ENCODE results near the gene SYNM.
"Not testable (repeated sequence)": the region's sequence is repeated elsewhere in the genome, so short reads cannot be mapped to it uniquely, and the experiment has no call there.

SYNM gene

GRCh38 chr15:99104788-99105513, at the start of gene SYNM:
Gene SYNM, plus strand, starts transcription at chr15:99105080. Its CDS starts 120 bp downstream, at chr15:99105200.
- DNase-seq, result peak; percentile 84

- DNase-seq, result no peak
These were observed 49.2 kb upstream of the SYNM start for GRCh38 chr15:99055555-99056134.

GRCh38 chr15:99057020-99057419, 47.9 kb upstream of the SYNM start:
- no peak for DNase-seq

- no peak for DNase-seq
These were observed 47.0 kb upstream of the SYNM start for GRCh38 chr15:99057697-99058420.

GRCh38 chr15:99058421-99058870, 46.4 kb upstream of the SYNM start:
- DNase-seq, result no peak

- peak; percentile 68 for DNase-seq
These were observed 45.6 kb upstream of the SYNM start for GRCh38 chr15:99059010-99059981.

GRCh38 chr15:99060186-99060585, 44.7 kb upstream of the SYNM start:
- DNase-seq, result not testable (repeated sequence)

- DNase-seq, result no peak
These were observed 42.7 kb upstream of the SYNM start for GRCh38 chr15:99062226-99062625.

- no peak for DNase-seq
These were observed 36.7 kb upstream of the SYNM start for GRCh38 chr15:99068186-99068585.

GRCh38 chr15:99070208-99070607, 34.7 kb upstream of the SYNM start:
- no peak for DNase-seq

- no peak for DNase-seq
These were observed 33.7 kb upstream of the SYNM start for GRCh38 chr15:99071091-99071680.

GRCh38 chr15:99073008-99073717, 31.7 kb upstream of the SYNM start:
- no peak for DNase-seq

GRCh38 chr15:99074446-99074845, 30.4 kb upstream of the SYNM start:
- DNase-seq, result no peak

GRCh38 chr15:99075059-99075652, 29.7 kb upstream of the SYNM start:
- DNase-seq, result not testable (repeated sequence)

GRCh38 chr15:99076109-99076508, 28.8 kb upstream of the SYNM start:
- DNase-seq, result no peak

- DNase-seq, result peak; percentile 80
These were observed 28.1 kb upstream of the SYNM start for GRCh38 chr15:99076555-99077308.

- DNase-seq, result no peak
These were observed 22.1 kb upstream of the SYNM start for GRCh38 chr15:99082798-99083197.

GRCh38 chr15:99084965-99085364, 19.9 kb upstream of the SYNM start:
- DNase-seq, result no peak

- no peak for DNase-seq
These were observed 19.2 kb upstream of the SYNM start for GRCh38 chr15:99085413-99086326.

Measured in suppressor macrophage treated with lipopolysaccharide for 4 hours (primary cell).